ENCODE results near the gene MATN1.

The MATN1 gene

DNA sequence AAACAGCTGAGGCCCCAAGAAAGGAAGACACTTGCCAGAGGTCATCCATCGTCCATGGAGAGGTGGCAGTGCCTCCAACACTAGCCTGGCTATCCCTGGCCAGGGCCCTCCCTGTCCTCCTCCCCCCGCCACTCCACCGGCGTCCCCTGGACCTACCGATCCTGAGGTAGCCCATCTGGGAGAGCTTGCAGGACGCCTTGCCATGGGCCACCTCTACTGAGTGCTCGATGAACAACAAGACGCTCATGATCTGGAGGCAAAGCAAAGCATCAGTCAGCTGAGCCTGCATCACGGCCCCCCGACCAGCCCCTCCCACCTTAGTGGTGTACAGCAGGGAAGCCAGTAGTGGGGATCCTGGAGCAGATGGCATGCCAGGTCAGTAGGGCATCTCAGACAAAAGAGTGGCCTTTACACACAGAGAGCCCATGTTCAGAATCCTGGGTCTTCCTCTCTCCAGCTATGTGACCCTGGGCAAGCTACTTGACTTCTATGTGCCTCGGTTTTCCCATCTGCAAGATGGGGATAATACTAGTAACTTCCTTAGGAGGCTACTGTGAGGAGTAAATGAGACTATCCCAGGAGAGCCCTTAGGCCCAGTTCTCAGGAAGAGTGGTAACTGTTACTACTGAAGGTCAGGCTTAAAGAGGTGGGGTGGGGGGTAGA is 19.0 kb upstream of the MATN1 start:
- H3K27ac ChIP-seq = no peak overlapping the region

DNA sequence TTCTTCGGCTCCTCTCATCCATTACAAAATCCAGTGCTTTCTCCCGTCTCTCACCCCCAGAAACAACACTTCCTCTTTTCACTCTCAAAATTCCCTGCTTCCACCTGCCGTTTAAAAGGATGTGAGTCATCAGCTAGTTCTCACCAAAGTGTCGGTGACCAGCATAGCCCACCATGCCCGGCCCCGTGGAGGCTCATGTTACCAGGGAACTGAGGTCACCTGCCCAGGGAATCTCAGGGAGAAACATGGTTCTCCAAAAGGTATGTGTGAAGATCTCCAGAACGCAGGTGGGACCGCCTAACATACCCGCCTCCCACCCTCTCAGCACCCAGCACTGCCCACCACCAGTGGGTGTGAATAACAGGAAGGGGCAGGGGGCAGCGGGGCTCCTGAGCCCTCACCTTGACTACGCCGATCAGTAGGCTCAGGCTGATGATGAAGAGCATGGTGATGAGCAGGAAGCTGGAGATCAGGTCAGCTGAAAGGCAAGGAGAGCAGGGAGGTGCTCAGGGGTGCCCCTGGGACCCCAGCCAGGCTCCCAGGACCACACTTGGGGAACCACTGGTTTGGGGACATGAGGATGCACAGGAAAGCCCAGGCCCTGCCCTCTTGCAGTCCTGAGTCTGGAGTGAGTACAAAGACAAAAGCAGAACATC is 18.0 kb upstream of the MATN1 start:
- TF ChIP-seq ZFX (IDR thresholded peaks at IDR 0.05; ENCODE audit: borderline replicate concordance) = no peak
- TF ChIP-seq, protein P1, sequence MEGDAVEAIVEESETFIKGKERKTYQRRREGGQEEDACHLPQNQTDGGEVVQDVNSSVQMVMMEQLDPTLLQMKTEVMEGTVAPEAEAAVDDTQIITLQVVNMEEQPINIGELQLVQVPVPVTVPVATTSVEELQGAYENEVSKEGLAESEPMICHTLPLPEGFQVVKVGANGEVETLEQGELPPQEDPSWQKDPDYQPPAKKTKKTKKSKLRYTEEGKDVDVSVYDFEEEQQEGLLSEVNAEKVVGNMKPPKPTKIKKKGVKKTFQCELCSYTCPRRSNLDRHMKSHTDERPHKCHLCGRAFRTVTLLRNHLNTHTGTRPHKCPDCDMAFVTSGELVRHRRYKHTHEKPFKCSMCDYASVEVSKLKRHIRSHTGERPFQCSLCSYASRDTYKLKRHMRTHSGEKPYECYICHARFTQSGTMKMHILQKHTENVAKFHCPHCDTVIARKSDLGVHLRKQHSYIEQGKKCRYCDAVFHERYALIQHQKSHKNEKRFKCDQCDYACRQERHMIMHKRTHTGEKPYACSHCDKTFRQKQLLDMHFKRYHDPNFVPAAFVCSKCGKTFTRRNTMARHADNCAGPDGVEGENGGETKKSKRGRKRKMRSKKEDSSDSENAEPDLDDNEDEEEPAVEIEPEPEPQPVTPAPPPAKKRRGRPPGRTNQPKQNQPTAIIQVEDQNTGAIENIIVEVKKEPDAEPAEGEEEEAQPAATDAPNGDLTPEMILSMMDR (IDR thresholded peaks at IDR 0.05) = no peak
- H3K27ac ChIP-seq = no peak overlapping the region

More for the DNA sequence above, 19.0 kb upstream of the MATN1 start:
- TF ChIP-seq, protein P1 (IDR thresholded peaks at IDR 0.05) = no peak
- no peak for TF ChIP-seq ZFX (IDR thresholded peaks at IDR 0.05; ENCODE audit: borderline replicate concordance)

DNA sequence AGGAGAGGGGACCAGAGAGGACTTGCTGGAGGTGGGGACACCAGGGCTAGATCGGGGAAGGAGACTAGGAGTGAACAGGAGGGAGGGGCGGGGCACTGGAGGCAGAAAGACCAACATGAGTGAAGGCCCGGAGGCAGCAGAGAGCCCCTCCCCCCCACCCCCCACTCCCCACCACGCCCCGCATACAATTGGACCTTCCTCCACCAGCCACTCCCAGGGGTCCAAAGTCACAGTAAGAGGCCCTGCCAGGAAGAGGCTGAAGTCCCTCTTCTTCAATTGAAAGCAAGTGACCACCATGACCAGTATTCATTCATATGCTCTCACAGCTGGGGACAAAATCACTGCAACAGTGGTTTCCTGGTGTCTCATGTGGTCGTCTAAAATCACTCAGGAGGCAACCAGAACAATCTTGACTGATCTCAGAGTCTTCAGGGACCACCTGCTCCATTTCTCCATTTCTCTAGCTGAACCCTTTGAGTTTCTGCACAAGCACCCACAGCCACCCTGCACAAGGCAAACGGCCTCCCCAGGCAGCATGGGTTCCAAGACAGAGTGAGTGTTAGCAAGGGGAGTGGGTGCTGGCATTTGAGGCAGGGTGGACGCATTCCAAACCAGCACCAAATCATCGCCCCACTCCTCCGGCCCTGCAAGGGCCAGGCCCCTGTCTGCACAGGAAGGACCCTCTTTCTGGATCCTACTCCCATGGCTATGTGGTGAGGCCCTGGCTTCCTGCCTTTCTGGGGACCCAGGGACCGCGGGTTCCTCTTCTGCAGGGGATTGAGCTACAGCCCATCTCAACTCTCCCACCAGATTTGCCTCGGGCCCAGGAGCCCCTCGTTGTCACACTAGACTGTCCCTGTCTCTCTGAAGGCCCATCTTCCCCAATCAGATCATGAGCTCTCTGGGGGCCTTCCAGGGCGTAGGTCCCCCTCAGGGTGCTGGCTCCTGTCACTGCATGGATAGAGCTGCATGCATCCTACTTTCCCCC is 17.2 kb upstream of the MATN1 start:
- no peak overlapping the region for H3K27ac ChIP-seq
- TF ChIP-seq, protein P1 (IDR thresholded peaks at IDR 0.05) = no peak
- no peak for TF ChIP-seq ZFX (IDR thresholded peaks at IDR 0.05; ENCODE audit: borderline replicate concordance)

DNA sequence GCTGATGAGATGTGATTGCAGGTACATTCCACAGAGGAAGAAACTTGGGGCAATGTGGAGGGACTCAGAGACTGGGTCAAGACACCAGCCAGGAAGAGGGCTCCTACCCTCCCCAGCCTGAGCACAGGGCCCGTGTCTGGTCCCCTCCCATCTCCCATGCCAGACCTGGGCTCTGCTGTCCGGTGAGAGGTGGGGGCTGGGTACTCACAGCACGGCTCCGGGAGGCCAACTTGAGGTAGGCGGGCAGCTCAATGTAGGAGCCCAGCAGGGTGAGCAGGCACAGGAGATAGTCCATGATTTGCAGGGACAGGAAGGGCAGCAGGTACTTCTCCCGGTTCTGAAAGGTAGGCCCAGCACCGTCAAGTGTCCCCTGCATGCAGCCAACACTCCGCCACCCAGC is 16.2 kb upstream of the MATN1 start:
- TF ChIP-seq ZFX (IDR thresholded peaks at IDR 0.05; ENCODE audit: borderline replicate concordance) = no peak
- TF ChIP-seq, protein P1 (IDR thresholded peaks at IDR 0.05) = no peak
- no peak overlapping the region for H3K27ac ChIP-seq

DNA sequence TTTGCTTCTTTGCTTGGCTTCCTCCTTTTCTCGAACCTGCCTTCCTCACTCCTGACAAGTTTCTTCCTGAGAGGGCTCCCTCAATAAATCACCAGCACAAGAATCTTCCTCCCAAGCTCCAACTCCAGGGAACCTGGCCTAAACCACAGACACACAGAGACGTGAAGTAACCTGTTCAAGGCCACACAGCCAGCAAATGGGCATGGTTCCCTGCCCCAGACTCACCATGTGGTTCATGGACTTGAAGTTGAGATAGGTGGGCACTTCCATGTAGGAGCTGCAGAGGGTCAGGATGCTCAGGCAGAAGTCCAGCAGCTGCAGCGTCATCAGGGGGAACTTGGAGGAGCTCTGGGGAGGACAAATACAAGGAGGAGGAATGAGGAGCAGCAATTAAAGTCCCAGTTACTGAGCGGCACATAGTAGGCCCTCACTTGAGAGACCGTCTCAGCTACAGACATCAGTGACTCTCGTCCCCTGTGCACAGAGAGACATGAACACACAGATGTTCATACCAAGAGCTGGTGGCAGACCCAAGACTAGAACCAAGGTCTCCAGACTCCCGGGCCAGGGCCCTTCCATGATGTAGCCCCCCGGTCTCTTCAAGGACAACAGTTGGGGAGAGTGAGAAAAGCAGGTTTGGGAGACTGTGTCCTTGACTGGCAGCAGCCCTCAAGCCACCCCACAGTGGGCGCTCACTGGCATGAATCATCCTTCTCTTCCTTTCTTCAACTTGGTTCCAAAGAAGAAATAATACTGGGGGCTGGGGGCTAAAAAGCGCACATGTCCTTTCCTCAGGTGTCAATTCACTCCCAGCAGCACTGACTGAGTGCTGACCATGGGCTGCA is 15.6 kb upstream of the MATN1 start:
- no peak overlapping the region for H3K27ac ChIP-seq
- no peak for TF ChIP-seq ZFX (IDR thresholded peaks at IDR 0.05; ENCODE audit: borderline replicate concordance)
- TF ChIP-seq, protein P1 (IDR thresholded peaks at IDR 0.05) = no peak

DNA sequence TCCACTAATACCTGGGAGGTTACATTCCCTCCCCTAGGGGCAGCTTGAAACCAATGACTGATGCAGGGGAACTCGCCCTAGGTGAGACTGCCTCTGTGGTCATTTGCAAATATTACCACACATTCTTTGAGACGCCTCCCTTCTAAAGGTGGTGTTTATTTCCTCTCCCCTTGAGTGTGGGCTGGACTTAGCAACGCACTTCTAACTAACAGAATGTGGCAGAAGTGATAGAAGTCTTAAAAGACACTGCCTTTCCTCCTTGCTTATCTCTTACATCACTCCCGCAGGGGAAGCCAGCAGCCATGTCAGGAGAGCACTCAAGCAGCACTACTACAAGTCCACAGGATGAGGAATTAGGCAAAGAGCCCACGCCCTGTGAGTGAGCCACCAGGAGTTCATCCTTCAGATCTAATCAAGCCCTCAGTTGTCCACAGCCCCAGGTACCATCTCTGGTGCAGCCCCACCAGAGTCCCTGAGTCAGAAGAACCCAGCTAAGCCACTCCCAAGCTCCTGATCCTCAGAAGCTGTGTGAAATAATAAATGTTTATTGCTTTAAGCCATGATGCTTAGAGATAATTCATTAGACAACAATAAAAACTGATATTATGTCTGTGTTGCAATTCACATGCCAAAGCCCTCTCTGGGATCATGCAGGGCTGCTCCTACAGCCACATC is 14.8 kb upstream of the MATN1 start:
- no peak overlapping the region for H3K27ac ChIP-seq
- no peak for TF ChIP-seq ZFX (IDR thresholded peaks at IDR 0.05; ENCODE audit: borderline replicate concordance)
- TF ChIP-seq, protein P1 (IDR thresholded peaks at IDR 0.05) = no peak

Data from 22Rv1 (cell line).